Uterus (tissue), 4 donors: Measurements from ENCODE around the gene KLHL14. TPM values are rescaled to one million over a fixed set of nuclear protein-coding genes. Genes with fewer than 3 reads are reported as not detected.

Source experiments
- DNase-seq, 2 donors: peaks; one replicate each; pipeline ENCODE4 v3.0.0-alpha.2; 2019 to 2020
- H3K27ac ChIP-seq, 2 donors: fragments of 200-600 bp; sonication (generic); 1 replicate in 1 of 2; 2 replicates in 1 of 2; pipeline ENCODE4 v1.5.1; 2016 to 2018
- H3K27me3 ChIP-seq, 2 donors: fragments of 200-600 bp; sonication (generic); one replicate each; pipeline ENCODE4 v1.5.1; 2018 to 2019; ENCODE audit warnings: control low read depth in 1 of 2
- H3K36me3 ChIP-seq, 2 donors: fragments of 200-600 bp; sonication (generic); one replicate each; pipeline ENCODE4 v1.5.1; 2019; ENCODE audit warnings: control low read depth in 1 of 2
- H3K4me1 ChIP-seq, 2 donors: fragments of 200-600 bp; sonication (generic); one replicate each; pipeline ENCODE4 v1.5.1; 2018 to 2019; ENCODE audit warnings: control low read depth in 1 of 2
- H3K4me3 ChIP-seq, 2 donors: fragments of 200-600 bp; sonication (generic); 1 replicate in 1 of 2; 2 replicates in 1 of 2; pipeline ENCODE4 v1.5.1; 2018 to 2019; ENCODE audit warnings: mild to moderate bottlenecking in 1 of 2
- H3K9me3 ChIP-seq, 2 donors: fragments of 200-600 bp; sonication (generic); one replicate each; pipeline ENCODE4 v1.5.1; 2019; ENCODE audit warnings: control low read depth in 1 of 2
- CTCF ChIP-seq, 4 experiments: fragments of 200-600 bp in 2 of 4; fragments of 450-650 bp in 2 of 4; sonication (generic) in 2 of 4; IDR thresholded peaks; one replicate each; pipeline ENCODE4 v1.5.1; 2016 to 2019; ENCODE audit warnings: antibody characterized with exemption in 4 of 4, mild to moderate bottlenecking in 2 of 4, moderate library complexity in 1 of 4
- POLR2A ChIP-seq, 2 donors: fragments of 450-650 bp; IDR thresholded peaks; one replicate each; pipeline ENCODE4 v1.6.1; 2016; ENCODE audit warnings: antibody characterized with exemption in 2 of 2, mild to moderate bottlenecking in 1 of 2, moderate library complexity in 1 of 2
- intact Hi-C: fragments of 100-400 bp; cut with DNase I; formaldehyde crosslinking; loops from one replicate; pipeline ENCODE4 v1.15.1; 2023; ENCODE audit warnings: low total_unique reads
- total RNA-seq, 4 donors: library from RNA; depleted of rRNA in 3 of 4; stranded (reverse); fragments of >200 nt in 3 of 4; gene quantifications; one replicate each; pipeline versions ENCODE4 v1.1.0 to v1.2.4, GENCODE V29; 2014 to 2023
- donor health status: DM: yes; HTN: yes; CAD: no.

KLHL14 gene
- total RNA-seq, 4 donors from 2014 or later = 2.6 to 9.5 (median 3.0) TPM

GRCh38 chr18:32634876-32635431, 137.9 kb downstream of the KLHL14 start:
- Histone ChIP-seq H3K4me3 (no peak overlapping the region), H3K36me3 (no peaks in the 10 kb centered on the region), H3K4me1 (no peaks in the 10 kb centered on the region), H3K27ac (no peak overlapping the region), H3K27me3 (no peaks in the 10 kb centered on the region), H3K9me3 (no peaks in the 10 kb centered on the region)
- no peak for TF ChIP-seq POLR2A (IDR thresholded peaks at IDR 0.05)
- TF ChIP-seq CTCF (IDR thresholded peaks at IDR 0.05) = no peak
- DNase-seq = no peak
- intact Hi-C loops = no loop called here

- Histone ChIP-seq H3K27ac (no peak overlapping the region), H3K4me3 (no peak overlapping the region), H3K27me3 (no peaks in the 10 kb centered on the region), H3K4me1 (no peaks in the 10 kb centered on the region), H3K36me3 (no peaks in the 10 kb centered on the region), H3K9me3 (no peaks in the 10 kb centered on the region)
- no peak for DNase-seq
- TF ChIP-seq CTCF (IDR thresholded peaks at IDR 0.05) (no peak), POLR2A (IDR thresholded peaks at IDR 0.05) (no peak)
- intact Hi-C loops = loop anchor here (10.0 kb wide), 1 partner anchor 55 kb away; no protein-coding TSS in a partner anchor
Measured at GRCh38 chr18:32629981-32630700, 142.7 kb downstream of the KLHL14 start.

GRCh38 chr18:32629292-32629691, 143.5 kb downstream of the KLHL14 start:
- H3K9me3 ChIP-seq = no peaks in the 10 kb centered on the region

GRCh38 chr18:32624182-32624723, 148.6 kb downstream of the KLHL14 start:
- H3K4me3 ChIP-seq = no peak overlapping the region
- H3K27me3 ChIP-seq = no peaks in the 10 kb centered on the region
- H3K4me1 ChIP-seq = no peaks in the 10 kb centered on the region
- H3K27ac ChIP-seq = no peak overlapping the region
- intact Hi-C loops = loop anchor here (10.0 kb wide), 1 partner anchor 49 kb away; no protein-coding TSS in a partner anchor
- TF ChIP-seq POLR2A (IDR thresholded peaks at IDR 0.05) (no peak), CTCF (IDR thresholded peaks at IDR 0.05) (no peak)
- no peak for DNase-seq
- H3K36me3 ChIP-seq = no peaks in the 10 kb centered on the region
- H3K9me3 ChIP-seq = no peaks in the 10 kb centered on the region

More at GRCh38 chr18:32629292-32629691, 143.5 kb downstream of the KLHL14 start:
- Histone ChIP-seq H3K36me3 (no peaks in the 10 kb centered on the region), H3K4me3 (no peak overlapping the region), H3K4me1 (no peaks in the 10 kb centered on the region), H3K27ac (no peak overlapping the region), H3K27me3 (no peaks in the 10 kb centered on the region)
- TF ChIP-seq CTCF (IDR thresholded peaks at IDR 0.05) = no peak
- no peak for TF ChIP-seq POLR2A (IDR thresholded peaks at IDR 0.05)
- DNase-seq = no peak
- intact Hi-C loops = loop anchor here (10.0 kb wide), 1 partner anchor 54 kb away; no protein-coding TSS in a partner anchor

- Histone ChIP-seq H3K27ac (no peak overlapping the region), H3K9me3 (no peaks in the 10 kb centered on the region), H3K4me1 (no peaks in the 10 kb centered on the region), H3K36me3 (no peaks in the 10 kb centered on the region), H3K27me3 (no peaks in the 10 kb centered on the region), H3K4me3 (no peak overlapping the region)
- no peak for DNase-seq
- TF ChIP-seq POLR2A (IDR thresholded peaks at IDR 0.05) (no peak), CTCF (IDR thresholded peaks at IDR 0.05) (no peak)
- intact Hi-C loops = loop anchor here (10.0 kb wide), 1 partner anchor 49 kb away; no protein-coding TSS in a partner anchor
Measured at GRCh38 chr18:32623563-32623962, 149.3 kb downstream of the KLHL14 start.
